HUES6 (cell line): ENCODE measurements around the gene VTI1A.

Experiments used
- H3K27ac ChIP-seq: 2 replicates; pipeline ENCODE4 v1.7.0; 2013; ENCODE audit warnings: low read depth, mild to moderate bottlenecking, low read length, inconsistent platforms
- H3K27me3 ChIP-seq: 2 replicates; pipeline ENCODE4 v1.6.1; 2013; ENCODE audit warnings: low read length; ENCODE audit not compliant: control insufficient read depth, insufficient read depth
- H3K36me3 ChIP-seq: 2 replicates; pipeline ENCODE4 v1.6.1; 2013; ENCODE audit warnings: low read length; ENCODE audit not compliant: control insufficient read depth, insufficient read depth
- H3K4me1 ChIP-seq: 2 replicates; pipeline ENCODE4 v1.6.1; 2013; ENCODE audit warnings: low read length; ENCODE audit not compliant: control insufficient read depth, insufficient read depth
- H3K4me3 ChIP-seq: 2 replicates; pipeline ENCODE4 v1.5.1; 2013; ENCODE audit warnings: low read depth, low read length
- H3K9ac ChIP-seq: one replicate; pipeline ENCODE4 v1.6.1; 2013; ENCODE audit warnings: mild to moderate bottlenecking, low read length
- H3K9me3 ChIP-seq: 2 replicates; pipeline ENCODE4 v1.6.1; 2013; ENCODE audit warnings: low read depth, low read length; ENCODE audit not compliant: control insufficient read depth, insufficient read depth

VTI1A gene

DNA sequence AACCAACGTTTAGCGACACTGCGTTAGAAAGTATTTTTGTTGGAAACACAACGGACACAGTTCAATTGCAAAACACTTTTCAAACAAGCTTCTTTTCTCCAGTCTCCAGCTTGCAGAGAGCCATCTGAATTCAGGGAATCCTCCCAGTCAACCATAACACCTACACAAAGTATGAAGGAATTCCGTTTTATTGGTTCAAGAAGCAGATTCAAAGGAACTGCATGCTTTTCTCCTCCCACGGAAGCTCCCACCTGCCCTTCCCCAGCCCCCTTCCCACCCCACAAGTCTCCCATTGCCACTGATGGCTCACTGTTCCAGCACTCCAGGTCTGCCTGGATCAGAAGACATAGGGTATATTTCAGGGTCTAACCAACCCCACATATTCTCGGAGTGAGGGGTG, 312.5 kb downstream of the VTI1A start:
- Histone ChIP-seq H3K36me3 (no peaks in the 10 kb centered on the region), H3K4me3 (no peak overlapping the region), H3K9ac (no peak overlapping the region), H3K27me3 (no peaks in the 10 kb centered on the region), H3K4me1 (peaks cover 16% of the 10 kb centered on the region), H3K9me3 (no peaks in the 10 kb centered on the region), H3K27ac (no peak overlapping the region)

DNA sequence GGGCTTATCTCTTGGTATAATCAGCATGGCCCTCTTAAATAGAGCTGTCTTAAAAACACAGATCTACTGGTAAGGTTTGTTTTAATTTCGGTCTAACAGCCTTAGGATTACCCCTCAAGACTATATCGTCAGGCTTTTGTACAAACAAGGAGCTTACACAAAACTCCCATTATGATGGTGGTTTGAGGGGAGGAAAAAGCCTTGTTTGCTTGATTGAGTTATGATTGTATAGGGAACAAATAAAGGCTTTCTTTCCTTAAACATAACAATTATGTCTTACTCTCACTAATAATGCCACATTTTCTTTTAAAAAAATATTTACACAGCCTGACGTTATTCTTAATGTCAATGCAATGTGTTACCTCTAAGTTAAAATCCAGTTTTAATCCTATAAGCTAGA, 314.2 kb downstream of the VTI1A start:
- peaks cover 19% of the 10 kb centered on the region for H3K4me1 ChIP-seq
- no peaks in the 10 kb centered on the region for H3K27me3 ChIP-seq
- no peaks in the 10 kb centered on the region for H3K36me3 ChIP-seq
- H3K27ac ChIP-seq: no peak overlapping the region
- no peaks in the 10 kb centered on the region for H3K9me3 ChIP-seq
- H3K9ac ChIP-seq: no peak overlapping the region
- no peak overlapping the region for H3K4me3 ChIP-seq

GRCh38 chr10:112763916-112764520, 317.0 kb downstream of the VTI1A start:
- Histone ChIP-seq H3K27me3 (no peaks in the 10 kb centered on the region), H3K9me3 (no peaks in the 10 kb centered on the region), H3K27ac (no peak overlapping the region), H3K4me3 (no peak overlapping the region), H3K4me1 (peaks cover 36% of the 10 kb centered on the region), H3K36me3 (no peaks in the 10 kb centered on the region), H3K9ac (no peak overlapping the region)

DNA sequence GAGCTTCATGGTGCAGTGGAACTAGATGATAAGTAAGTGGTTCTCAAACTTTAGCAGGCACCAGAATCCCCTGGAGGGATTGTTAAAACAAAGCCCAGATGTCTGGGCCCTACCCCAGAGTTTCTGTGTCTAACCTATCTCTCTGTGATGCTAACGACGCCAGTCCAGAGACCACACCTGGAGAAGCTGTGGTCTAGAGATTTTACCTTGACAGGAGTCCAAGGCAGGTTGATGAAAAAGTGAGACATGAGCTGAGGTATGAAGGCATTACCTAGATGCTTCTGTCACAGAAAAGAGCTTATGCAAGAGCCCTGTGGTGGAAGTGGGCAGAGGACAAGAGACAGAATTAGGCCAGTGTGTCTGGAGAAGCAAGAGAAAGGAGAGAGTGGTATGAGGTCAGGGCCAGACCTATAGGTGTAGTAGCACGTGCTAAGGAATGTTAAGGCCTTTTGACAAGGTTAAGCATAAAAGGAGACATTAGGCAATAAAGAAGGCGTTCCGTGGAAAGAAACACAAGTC, 318.8 kb downstream of the VTI1A start:
- Histone ChIP-seq H3K36me3 (no peaks in the 10 kb centered on the region), H3K9ac (no peak overlapping the region), H3K27ac (no peak overlapping the region), H3K9me3 (no peaks in the 10 kb centered on the region), H3K4me1 (peaks cover 32% of the 10 kb centered on the region), H3K4me3 (no peak overlapping the region), H3K27me3 (no peaks in the 10 kb centered on the region)

- H3K9me3 ChIP-seq: no peaks in the 10 kb centered on the region
- H3K36me3 ChIP-seq: no peaks in the 10 kb centered on the region
- peaks cover 32% of the 10 kb centered on the region for H3K4me1 ChIP-seq
- H3K27ac ChIP-seq: no peak overlapping the region
- H3K9ac ChIP-seq: no peak overlapping the region
- no peak overlapping the region for H3K4me3 ChIP-seq
- H3K27me3 ChIP-seq: no peaks in the 10 kb centered on the region
Measured at GRCh38 chr10:112766636-112767035, 319.6 kb downstream of the VTI1A start.

GRCh38 chr10:112767156-112767555, 320.1 kb downstream of the VTI1A start:
- Histone ChIP-seq H3K9ac (no peak overlapping the region), H3K27ac (no peak overlapping the region), H3K36me3 (no peaks in the 10 kb centered on the region), H3K27me3 (no peaks in the 10 kb centered on the region), H3K9me3 (no peaks in the 10 kb centered on the region), H3K4me1 (peaks cover 32% of the 10 kb centered on the region), H3K4me3 (no peak overlapping the region)

DNA sequence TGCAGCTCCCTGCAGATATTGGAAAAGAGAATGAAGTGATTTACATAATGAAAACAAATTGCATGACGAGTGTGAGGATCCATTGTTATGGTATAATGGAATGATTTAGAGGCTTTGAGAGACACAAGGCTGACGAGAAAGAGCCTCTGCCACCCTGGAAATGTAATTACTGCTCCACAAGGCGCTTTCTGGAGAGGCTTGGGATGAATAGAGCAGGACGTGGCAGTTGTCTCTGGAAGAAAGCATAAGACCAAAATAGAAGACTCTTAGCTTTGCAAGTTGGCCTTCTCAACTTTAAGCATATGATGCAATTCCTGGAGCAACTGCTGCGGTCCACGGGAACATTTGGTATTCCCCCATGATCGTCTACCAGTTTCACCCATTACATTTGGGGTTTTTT, 321.1 kb downstream of the VTI1A start:
- Histone ChIP-seq H3K27me3 (no peaks in the 10 kb centered on the region), H3K27ac (no peak overlapping the region)

DNA sequence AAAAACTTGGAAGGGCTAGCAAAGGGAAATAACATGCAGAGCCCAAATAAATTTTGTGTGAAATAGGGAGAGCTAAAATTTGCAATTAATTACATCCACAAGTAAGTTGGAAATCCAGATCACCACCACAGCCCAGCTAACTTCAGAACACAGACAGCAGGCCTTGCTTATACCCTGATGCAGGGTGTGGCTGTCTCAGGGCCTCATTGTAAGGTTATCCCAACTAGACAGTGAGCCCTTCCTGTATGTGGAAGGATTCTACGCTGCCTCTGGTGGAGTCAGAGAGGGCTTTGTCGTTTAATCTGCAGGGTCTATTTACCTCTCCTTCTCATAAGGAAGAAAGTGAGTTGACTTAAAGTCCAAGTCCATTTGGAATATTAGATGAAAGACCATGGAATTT, 322.1 kb downstream of the VTI1A start:
- no peak overlapping the region for H3K27ac ChIP-seq
- no peak overlapping the region for H3K9ac ChIP-seq
- H3K27me3 ChIP-seq: no peaks in the 10 kb centered on the region
- peaks cover 32% of the 10 kb centered on the region for H3K4me1 ChIP-seq
- no peak overlapping the region for H3K4me3 ChIP-seq
- no peaks in the 10 kb centered on the region for H3K36me3 ChIP-seq
- H3K9me3 ChIP-seq: no peaks in the 10 kb centered on the region

More for the DNA sequence above, 321.1 kb downstream of the VTI1A start:
- Histone ChIP-seq H3K36me3 (no peaks in the 10 kb centered on the region), H3K4me3 (no peak overlapping the region), H3K9ac (no peak overlapping the region), H3K4me1 (peaks cover 32% of the 10 kb centered on the region), H3K9me3 (no peaks in the 10 kb centered on the region)

- H3K9ac ChIP-seq: no peak overlapping the region
- no peaks in the 10 kb centered on the region for H3K9me3 ChIP-seq
- no peaks in the 10 kb centered on the region for H3K36me3 ChIP-seq
- H3K4me1 ChIP-seq: peaks cover 32% of the 10 kb centered on the region
- H3K4me3 ChIP-seq: no peak overlapping the region
- H3K27ac ChIP-seq: no peak overlapping the region
- no peaks in the 10 kb centered on the region for H3K27me3 ChIP-seq
Measured at GRCh38 chr10:112769611-112770370, 322.8 kb downstream of the VTI1A start.

DNA sequence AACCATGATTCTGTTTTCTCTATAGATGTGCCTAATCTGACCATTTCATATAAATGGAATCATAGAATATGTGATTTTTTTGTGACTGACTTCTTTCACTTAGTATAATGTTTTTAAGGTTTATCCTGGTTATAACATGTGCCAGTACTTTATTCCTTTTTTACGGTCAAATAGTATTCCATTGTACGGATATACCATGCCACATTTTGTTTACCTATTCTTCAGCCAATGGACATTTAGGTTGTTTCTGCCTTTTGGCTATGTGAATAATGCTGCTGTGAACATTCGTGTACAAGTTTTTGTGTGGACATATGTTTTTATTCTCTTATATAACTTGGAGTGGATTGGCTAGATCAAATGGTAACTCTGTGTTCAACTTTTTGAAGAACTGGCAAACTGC, 324.7 kb downstream of the VTI1A start:
- H3K9me3 ChIP-seq: no peaks in the 10 kb centered on the region
- no peak overlapping the region for H3K9ac ChIP-seq
- H3K36me3 ChIP-seq: no peaks in the 10 kb centered on the region
- peaks cover 24% of the 10 kb centered on the region for H3K4me1 ChIP-seq
- H3K27ac ChIP-seq: no peak overlapping the region
- no peaks in the 10 kb centered on the region for H3K27me3 ChIP-seq
- H3K4me3 ChIP-seq: no peak overlapping the region

GRCh38 chr10:112773783-112774182, 326.8 kb downstream of the VTI1A start:
- Histone ChIP-seq H3K9ac (no peak overlapping the region), H3K36me3 (no peaks in the 10 kb centered on the region), H3K4me1 (peaks cover 10% of the 10 kb centered on the region; the same call in 1 of the 2 replicates), H3K27ac (no peak overlapping the region), H3K9me3 (no peaks in the 10 kb centered on the region), H3K4me3 (no peak overlapping the region), H3K27me3 (no peaks in the 10 kb centered on the region)
